H1 (cell line): ENCODE measurements around the gene TMEM44. TPM values are rescaled to one million over a fixed set of nuclear protein-coding genes. Genes with fewer than 3 reads are reported as not detected.

Source experiments
- CTCF ChIA-PET: fragments of 300-600 bp; sonication (Branson Sonifier 250); formaldehyde crosslinking; loops from one replicate; lab custom pipeline; 2021; ENCODE audit not compliant: partially characterized antibody; lab: Charles Lee
- POLR2A ChIA-PET: fragments of 300-600 bp; sonication (Branson Sonifier 250); formaldehyde crosslinking; loops from one replicate; lab custom pipeline; 2021; ENCODE audit warnings: inconsistent platforms; ENCODE audit not compliant: partially characterized antibody; lab: Charles Lee
- DNase-seq, 2 experiments: peaks; one replicate each; pipeline versions ENCODE4 v3.0.0 to v3.0.0-alpha.2; 2010 to 2022; ENCODE audit warnings: low spot score in 2 of 2, low read depth in 1 of 2, mixed read lengths in 1 of 2
- FAIRE-seq: peaks from 2 replicates; lab custom pipeline; 2011; peaks lifted over from hg19 to GRCh38; lab: Jason Lieb, UNC
- H2AFZ ChIP-seq: 2 replicates; pipeline ENCODE4 v1.8.1; 2012; ENCODE audit warnings: low read length, inconsistent platforms
- H2AK5ac ChIP-seq: 2 replicates; pipeline ENCODE4 v1.6.1; 2013; ENCODE audit warnings: low read depth, low read length
- H2BK120ac ChIP-seq: replicated peaks from 2 replicates; pipeline ENCODE3; 2013; ENCODE audit warnings: low read depth, low read length, inconsistent platforms
- H2BK12ac ChIP-seq: 2 replicates; pipeline ENCODE4 v1.6.1; 2013; ENCODE audit warnings: low read depth, low read length
- H2BK15ac ChIP-seq: 2 replicates; pipeline ENCODE4 v1.6.1; 2013; ENCODE audit warnings: low read length
- H2BK20ac ChIP-seq: 2 replicates; pipeline ENCODE4 v1.6.1; 2013; ENCODE audit warnings: low read length
- H2BK5ac ChIP-seq: 2 replicates; pipeline ENCODE4 v1.6.1; 2013; ENCODE audit warnings: low read depth, low read length
- H3K14ac ChIP-seq: 2 replicates; pipeline ENCODE4 v1.6.1; 2013; ENCODE audit warnings: inconsistent platforms; ENCODE audit not compliant: insufficient read length
- H3K18ac ChIP-seq: 2 replicates; pipeline ENCODE4 v1.6.1; 2013; ENCODE audit warnings: low read length; ENCODE audit errors: extremely low read depth
- H3K23ac ChIP-seq: 2 replicates; pipeline ENCODE4 v1.6.1; 2013; ENCODE audit warnings: inconsistent platforms; ENCODE audit not compliant: insufficient read length
- H3K23me2 ChIP-seq: 2 replicates; pipeline ENCODE4 v1.6.1; 2013; ENCODE audit warnings: low read depth, low read length
- H3K27ac ChIP-seq: 2 replicates; pipeline ENCODE4 v1.6.1; 2011; ENCODE audit warnings: low read depth, low read length, inconsistent platforms
- H3K27me3 ChIP-seq, 4 experiments: replicated peaks in 1 of 4; 1 replicate in 1 of 4; 2 replicates in 3 of 4; pipeline versions ENCODE4 v1.6.1 to v1.8.1; 2011 to 2013; ENCODE audit warnings: low read length in 3 of 4, mild to moderate bottlenecking in 3 of 4, inconsistent platforms in 2 of 4, mixed read lengths in 2 of 4, moderate library complexity in 1 of 4; ENCODE audit not compliant: control insufficient read depth in 3 of 4, insufficient read depth in 3 of 4; ENCODE audit errors: extremely low read depth in 1 of 4
- H3K36me3 ChIP-seq, 4 experiments: 2 replicates each; pipeline versions ENCODE4 v1.6.1 to v1.8.1; 2011 to 2013; ENCODE audit warnings: mild to moderate bottlenecking in 4 of 4, low read length in 3 of 4, moderate library complexity in 2 of 4, control low read depth in 1 of 4, inconsistent platforms in 1 of 4; ENCODE audit not compliant: insufficient read depth in 4 of 4, control insufficient read depth in 2 of 4
- H3K4ac ChIP-seq: replicated peaks from 2 replicates; pipeline ENCODE3; 2013; ENCODE audit warnings: low read length, low read depth, mixed read lengths, inconsistent platforms; ENCODE audit not compliant: insufficient read length
- H3K4me1 ChIP-seq, 4 experiments: replicated peaks in 1 of 4; 1 replicate in 1 of 4; 2 replicates in 3 of 4; pipeline versions ENCODE4 v1.6.1 to v1.8.1; 2011 to 2013; ENCODE audit warnings: low read length in 3 of 4, inconsistent platforms in 2 of 4, mixed read lengths in 1 of 4; ENCODE audit not compliant: insufficient read depth in 4 of 4, control insufficient read depth in 3 of 4
- H3K4me2 ChIP-seq, 2 experiments: 2 replicates each; pipeline versions ENCODE4 v1.6.1 to v1.8.1; 2011 to 2013; ENCODE audit warnings: low read depth in 2 of 2, low read length in 2 of 2, control low read depth in 1 of 2, inconsistent platforms in 1 of 2, mild to moderate bottlenecking in 1 of 2; ENCODE audit not compliant: insufficient read depth in 1 of 2
- H3K4me3 ChIP-seq, 4 experiments: fragments of 200-600, 300-600 bp in 1 of 4; sonication (generic), shearing (Covaris generic), sonication (Bioruptor Twin) in 1 of 4; 2 replicates each; pipeline versions ENCODE4 v1.5.1 to v1.8.1; 2011 to 2016; ENCODE audit warnings: low read length in 4 of 4, low read depth in 3 of 4, control low read depth in 2 of 4, inconsistent platforms in 2 of 4, mild to moderate bottlenecking in 2 of 4, mixed read lengths in 1 of 4, moderate library complexity in 1 of 4; ENCODE audit not compliant: insufficient read depth in 2 of 4; ENCODE audit errors: extremely low read depth in 1 of 4
- H3K56ac ChIP-seq: replicated peaks from 2 replicates; pipeline ENCODE3; 2013; ENCODE audit warnings: low read depth, mild to moderate bottlenecking, mixed read lengths, low read length, inconsistent platforms; ENCODE audit not compliant: insufficient read length
- H3K79me1 ChIP-seq: 2 replicates; pipeline ENCODE4 v1.6.1; 2013; ENCODE audit warnings: low read depth, low read length, control low read depth
- H3K79me2 ChIP-seq, 2 experiments: 2 replicates each; pipeline versions ENCODE4 v1.6.1 to v1.8.1; 2012 to 2013; ENCODE audit warnings: low read length in 2 of 2, mild to moderate bottlenecking in 2 of 2, inconsistent platforms in 1 of 2; ENCODE audit not compliant: insufficient read depth in 2 of 2, control insufficient read depth in 1 of 2
- H3K9ac ChIP-seq, 4 experiments: replicated peaks in 1 of 4; 1 replicate in 1 of 4; 2 replicates in 3 of 4; pipeline versions ENCODE4 v1.6.1 to v1.8.1; 2011 to 2013; ENCODE audit warnings: low read depth in 3 of 4, low read length in 3 of 4, control low read depth in 2 of 4, mild to moderate bottlenecking in 2 of 4, moderate library complexity in 2 of 4, inconsistent platforms in 1 of 4; ENCODE audit errors: extremely low read depth in 1 of 4
- H3K9me3 ChIP-seq, 2 experiments: 2 replicates each; pipeline versions ENCODE4 v1.6.1 to v1.8.1; 2012 to 2013; ENCODE audit warnings: mild to moderate bottlenecking in 2 of 2, moderate library complexity in 2 of 2, control low read depth in 1 of 2, inconsistent platforms in 1 of 2, low read depth in 1 of 2, low read length in 1 of 2, mixed read lengths in 1 of 2; ENCODE audit not compliant: insufficient read depth in 2 of 2
- H4K20me1 ChIP-seq, 2 experiments: replicated peaks in 1 of 2; 2 replicates each; pipeline versions ENCODE3 to v1.8.1; 2011 to 2013; ENCODE audit warnings: inconsistent platforms in 2 of 2, low read length in 2 of 2, mild to moderate bottlenecking in 1 of 2; ENCODE audit not compliant: insufficient read depth in 2 of 2, control insufficient read depth in 1 of 2
- H4K5ac ChIP-seq: 2 replicates; pipeline ENCODE4 v1.6.1; 2013; ENCODE audit warnings: low read length, low read depth, mixed read lengths, inconsistent platforms; ENCODE audit not compliant: insufficient read length
- H4K8ac ChIP-seq: 2 replicates; pipeline ENCODE4 v1.8.0; 2013; ENCODE audit warnings: mild to moderate bottlenecking, moderate library complexity, low read length, inconsistent platforms; ENCODE audit not compliant: insufficient read depth; ENCODE audit errors: extremely low read depth
- H4K91ac ChIP-seq: replicated peaks from 2 replicates; pipeline ENCODE3; 2013; ENCODE audit warnings: low read length, mixed read lengths, inconsistent platforms; ENCODE audit not compliant: insufficient read length
- WGBS, 2 experiments: shearing (Covaris generic) in 1 of 2; methylation state at CpG; one replicate each; pipeline versions ENCODE4 v1.1.6 to v1.1.7; 2013 to 2015; ENCODE audit warnings: low lambda C conversion rate in 2 of 2, mixed read lengths in 2 of 2, inconsistent platforms in 1 of 2, low coverage in 1 of 2, missing lambda C conversion rate in 1 of 2; ENCODE audit not compliant: insufficient replicate concordance in 2 of 2, insufficient coverage in 1 of 2, insufficient read length in 1 of 2; ENCODE audit errors: extremely low coverage in 1 of 2, missing lambda C conversion rate in 1 of 2; 5-methylcytosine and 5-hydroxymethylcytosine counted together
- polyA plus RNA-seq, 7 experiments: library from polyadenylated mRNA; depleted of rRNA in 3 of 7; stranded (reverse) in 5 of 7; unstranded in 2 of 7; fragments of >200 nt in 5 of 7; fragments of 200-250 nt in 2 of 7; gene quantifications; 1 replicate in 5 of 7; 2 replicates in 1 of 7; 4 replicates in 1 of 7; pipeline versions ENCODE4 v1.2.1 to v1.2.3, GENCODE V29; 2011 to 2013; ENCODE audit warnings: missing spikeins in 2 of 7, mixed read lengths in 2 of 7
- total RNA-seq: library from RNA; stranded (reverse); fragmentation: NEBNext Ultra II Directional; extraction: Animal tissue kit (Norgen Biotek cat#: 25700); gene quantifications from 2 replicates; pipeline ENCODE4 v1.2.1, GENCODE V29; 2021

TMEM44 gene
- total and polyA plus RNA-seq, 2 of the 8 experiments (the other 6 are each of a cell fraction or from before 2014, with no cell fraction given): 14.0 to 16.7 TPM

DNA sequence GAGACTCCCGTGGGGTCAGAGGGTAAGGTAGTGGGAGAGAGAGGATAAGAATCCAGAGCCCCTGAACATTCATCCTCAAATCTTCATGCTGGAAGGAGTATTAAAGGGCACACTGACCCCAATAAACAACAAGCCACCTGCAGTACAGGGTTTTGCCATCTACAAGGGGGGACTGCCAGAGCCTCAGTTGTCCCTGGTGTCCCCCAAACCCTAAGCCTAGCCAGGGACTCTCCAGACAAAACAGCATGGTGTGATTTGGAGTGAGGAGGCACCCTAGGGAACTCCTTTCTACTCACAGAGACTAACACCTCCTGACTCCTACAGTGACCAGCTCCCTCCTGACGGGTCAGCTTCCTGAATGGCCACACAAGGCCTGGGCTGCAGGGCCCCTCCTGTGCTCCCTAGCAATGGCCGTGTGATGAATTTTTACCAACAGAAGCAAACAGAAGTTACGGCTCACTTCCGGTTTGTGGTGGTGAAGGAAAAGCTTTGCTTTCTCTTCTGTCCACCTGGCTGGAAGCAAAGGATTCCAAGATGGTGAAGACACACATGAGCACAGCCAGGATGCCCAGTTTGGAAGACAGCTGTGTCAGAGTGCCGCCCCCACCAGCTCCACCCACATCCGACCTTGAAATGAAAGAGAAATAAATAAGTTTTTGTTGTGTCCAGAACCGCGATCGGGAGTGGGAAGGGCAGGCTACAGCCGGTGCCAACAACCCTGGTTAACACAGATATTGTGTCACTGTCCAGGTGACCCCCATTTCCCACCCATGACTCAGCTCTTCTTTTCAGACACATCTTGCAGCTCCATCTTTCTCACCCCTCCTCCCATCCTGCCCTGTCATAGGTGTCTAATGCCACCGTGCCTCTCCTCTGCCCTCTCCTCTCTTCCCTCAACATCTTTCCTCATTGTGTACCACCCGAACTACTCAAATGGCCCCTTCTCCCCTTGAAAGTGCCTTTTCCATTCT lies 76.8 kb downstream of the TMEM44 start:
- FAIRE-seq (no peak), DNase-seq (no peak)
- no peak overlapping the region for H4K5ac ChIP-seq
- peaks cover 0 to 8% (median 2%) of the 10 kb centered on the region in 4 experiments; a peak in 3 of 7 replicates for H3K4me1 ChIP-seq
- H2BK12ac ChIP-seq: no peak overlapping the region
- H2BK120ac ChIP-seq: no peak overlapping the region
- H3K79me1 ChIP-seq: no peaks in the 10 kb centered on the region
- H3K36me3 ChIP-seq: no peaks in the 10 kb centered on the region
- no peaks in the 10 kb centered on the region for H4K20me1 ChIP-seq
- H2AK5ac ChIP-seq: no peak overlapping the region
- no peak overlapping the region for H3K14ac ChIP-seq
- H2BK5ac ChIP-seq: no peak overlapping the region
- H2BK15ac ChIP-seq: peak overlapping the region; percentile 46; the same call in 1 of the 2 replicates
- H2BK20ac ChIP-seq: 0 out of 2 replicates have a peak overlapping the region, but pooled peaks have one; percentile 53
- no peak overlapping the region for H3K9ac ChIP-seq
- no peak overlapping the region for H3K4ac ChIP-seq
- H3K9me3 ChIP-seq: no peaks in the 10 kb centered on the region
- H4K8ac ChIP-seq: no peak overlapping the region
- H3K27ac ChIP-seq: no peak overlapping the region
- H3K4me3 ChIP-seq: no peak overlapping the region
- H3K18ac ChIP-seq: no peak overlapping the region
- CTCF ChIA-PET: interaction anchor here (0.5 to 1.7 kb wide), 13 partner anchors 8 to 160 kb away, joined by 3 to 8 read pairs (median 4); no protein-coding TSS in a partner anchor
- H3K4me2 ChIP-seq: peak overlapping the region in 1 of 2 experiments; percentile 13; a peak in 1 of 4 replicates
- peak overlapping the region; percentile 34 for H4K91ac ChIP-seq
- H3K23ac ChIP-seq: no peak overlapping the region
- H3K79me2 ChIP-seq: no peaks in the 10 kb centered on the region
- H3K23me2 ChIP-seq: no peaks in the 10 kb centered on the region
- POLR2A ChIA-PET: no interaction called here
- no peak overlapping the region for H3K56ac ChIP-seq
- peak overlapping the region; percentile 84 for H2AFZ ChIP-seq
- no peaks in the 10 kb centered on the region for H3K27me3 ChIP-seq
- WGBS, 2 experiments: 88% methylated on average over 13 of the region's 13 CpGs; no CpG with 5 or more reads in 1 of the 2 experiments
